Natural killer cell treated with Interleukin-12 subunit alpha and Interleukin-12 subunit beta and Interleukin-15 and Interleukin-18, amount 100 ng/mL, for 72 hours (primary cell): ENCODE data around the gene RTP2. TPM values are rescaled to one million over a fixed set of nuclear protein-coding genes. Genes with fewer than 3 reads are reported as not detected.

Experiments
- ATAC-seq, 2 donors: fragments of 150-1000 bp; cut with Tn5 transposase in 1 of 2; sonication (Bioruptor Pico), chemical (Tn5 transposase) in 1 of 2; 2 replicates each; pipeline ENCODE4 v1.10.0; 2021
- DNase-seq: peaks from one replicate; pipeline ENCODE4 v3.0.0; 2022; ENCODE audit warnings: low spot score
- H3K27ac Mint-ChIP-seq, 2 donors: 1 replicate in 1 of 2; 2 replicates in 1 of 2; pipeline ENCODE4 v1.8.0; 2022; ENCODE audit warnings: mixed read lengths in 2 of 2, mild to moderate bottlenecking in 1 of 2, moderate library complexity in 1 of 2
- H3K27me3 Mint-ChIP-seq, 2 donors: 1 replicate in 1 of 2; 2 replicates in 1 of 2; pipeline ENCODE4 v1.8.0; 2022; ENCODE audit warnings: mixed read lengths in 2 of 2
- H3K36me3 Mint-ChIP-seq: one replicate; pipeline ENCODE4 v1.8.0; 2022; ENCODE audit warnings: mixed read lengths
- H3K4me1 Mint-ChIP-seq, 2 donors: 1 replicate in 1 of 2; 2 replicates in 1 of 2; pipeline ENCODE4 v1.8.0; 2022; ENCODE audit warnings: low read depth in 2 of 2, mixed read lengths in 2 of 2, mild to moderate bottlenecking in 1 of 2
- H3K4me3 Mint-ChIP-seq: one replicate; pipeline ENCODE4 v1.8.0; 2022; ENCODE audit warnings: mixed read lengths
- H3K9me3 Mint-ChIP-seq: 2 replicates; pipeline ENCODE4 v1.8.0; 2022; ENCODE audit warnings: mixed read lengths
- total RNA-seq, 2 donors: library from RNA; stranded (reverse); gene quantifications; one replicate each; pipeline ENCODE4 v1.2.3, GENCODE V29; 2022

Gene RTP2, protein sequence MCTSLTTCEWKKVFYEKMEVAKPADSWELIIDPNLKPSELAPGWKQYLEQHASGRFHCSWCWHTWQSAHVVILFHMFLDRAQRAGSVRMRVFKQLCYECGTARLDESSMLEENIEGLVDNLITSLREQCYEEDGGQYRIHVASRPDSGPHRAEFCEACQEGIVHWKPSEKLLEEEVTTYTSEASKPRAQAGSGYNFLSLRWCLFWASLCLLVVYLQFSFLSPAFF
- total RNA-seq, result not detected

- Mint-ChIP-seq H3K4me1 (no peaks in the 10 kb centered on the region), H3K36me3 (no peaks in the 10 kb centered on the region), H3K9me3 (no peaks in the 10 kb centered on the region), H3K27me3 (peaks cover 0 to 4% of the 10 kb centered on the region in 2 donors), H3K27ac (no peak within 1 kb of the TSS), H3K4me3 (no peak within 1 kb of the TSS)
- no peak for ATAC-seq
- DNase-seq, result no peak
Observed at GRCh38 chr3:187702507-187703033, at the start of gene RTP2. Gene RTP2 (minus strand): TSS chr3:187702557. CDS start chr3:187702128, 429 bp downstream.

DNA sequence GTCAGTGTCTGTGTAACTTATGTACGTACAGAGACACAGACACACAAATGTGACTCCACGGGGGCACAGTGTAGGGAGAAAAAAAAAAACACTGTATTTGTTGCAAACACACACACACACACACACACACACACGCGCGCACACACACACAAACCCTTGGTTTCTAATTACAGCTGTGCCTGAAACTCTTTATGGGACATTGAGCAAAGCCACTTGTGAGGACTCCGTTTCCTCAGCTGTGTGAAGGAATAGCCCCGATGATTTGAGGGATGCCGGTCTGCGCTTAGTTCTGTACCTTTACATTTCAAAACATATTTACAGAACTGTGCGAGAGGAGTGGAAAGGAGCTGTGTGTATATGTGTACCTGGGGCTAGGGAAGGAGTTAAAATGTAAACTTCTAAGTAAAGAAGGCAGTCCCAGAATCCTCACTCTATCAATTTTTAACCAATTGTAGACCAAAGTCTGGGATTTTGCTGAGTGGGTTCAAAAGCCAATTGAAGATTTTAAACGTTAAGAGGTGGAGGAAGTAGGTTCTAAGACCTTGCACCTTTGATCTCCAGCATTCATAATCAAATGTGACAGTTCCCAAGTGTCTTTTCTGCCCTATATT is 48.3 kb upstream of the RTP2 start:
- H3K27me3 Mint-ChIP-seq, result no peaks in the 10 kb centered on the region
- ATAC-seq (no peak), DNase-seq (no peak)
- no peak overlapping the region for H3K4me3 Mint-ChIP-seq
- peak overlapping the region in 1 of 2 donors; percentile 100 for H3K27ac Mint-ChIP-seq
- H3K36me3 Mint-ChIP-seq, result no peaks in the 10 kb centered on the region
- H3K4me1 Mint-ChIP-seq, result peaks cover 31 to 48% of the 10 kb centered on the region in 2 donors
- no peaks in the 10 kb centered on the region for H3K9me3 Mint-ChIP-seq

- Mint-ChIP-seq H3K4me3 (no peak overlapping the region), H3K36me3 (no peaks in the 10 kb centered on the region), H3K27me3 (no peaks in the 10 kb centered on the region), H3K9me3 (no peaks in the 10 kb centered on the region), H3K4me1 (peaks cover 36 to 53% of the 10 kb centered on the region in 2 donors), H3K27ac (peak overlapping the region; percentile 41 to 100)
- ATAC-seq (no peak), DNase-seq (no peak)
Observed at GRCh38 chr3:187750006-187750512, 47.7 kb upstream of the RTP2 start.

- DNase-seq, result peak; percentile 89
- Mint-ChIP-seq H3K4me3 (peak overlapping the region; percentile 99), H3K4me1 (peaks cover 43 to 63% of the 10 kb centered on the region in 2 donors), H3K27me3 (no peaks in the 10 kb centered on the region), H3K9me3 (no peaks in the 10 kb centered on the region), H3K36me3 (peaks cover 8% of the 10 kb centered on the region), H3K27ac (peak overlapping the region; percentile 99 to 100)
- ATAC-seq, result peak; percentile 59 to 60
Observed at GRCh38 chr3:187748050-187748481, 45.7 kb upstream of the RTP2 start.

DNA sequence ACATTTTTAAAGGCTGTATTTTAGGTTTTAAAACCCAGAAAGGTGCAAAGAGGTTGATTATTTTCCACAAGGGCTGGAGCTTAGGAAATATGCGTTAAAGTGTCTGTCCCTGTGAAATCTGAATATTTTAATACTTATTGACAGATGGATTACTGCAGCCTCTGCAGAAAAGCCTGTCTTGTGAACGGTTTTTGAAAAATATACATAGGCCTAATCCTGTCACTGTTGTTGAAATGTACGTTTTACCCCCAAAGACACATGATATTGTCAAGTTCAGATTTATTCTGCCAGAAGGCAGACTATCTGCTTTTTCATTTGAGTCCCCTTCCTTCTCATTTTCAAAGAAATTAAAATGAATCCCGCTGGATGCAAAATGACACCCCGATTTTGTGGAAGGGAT is 45.1 kb upstream of the RTP2 start:
- Mint-ChIP-seq H3K4me3 (peak overlapping the region; percentile 99), H3K27ac (peak overlapping the region; percentile 99 to 100), H3K4me1 (peaks cover 43 to 68% of the 10 kb centered on the region in 2 donors), H3K36me3 (peaks cover 8% of the 10 kb centered on the region), H3K27me3 (no peaks in the 10 kb centered on the region), H3K9me3 (no peaks in the 10 kb centered on the region)
- ATAC-seq (no peak), DNase-seq (no peak)

DNA sequence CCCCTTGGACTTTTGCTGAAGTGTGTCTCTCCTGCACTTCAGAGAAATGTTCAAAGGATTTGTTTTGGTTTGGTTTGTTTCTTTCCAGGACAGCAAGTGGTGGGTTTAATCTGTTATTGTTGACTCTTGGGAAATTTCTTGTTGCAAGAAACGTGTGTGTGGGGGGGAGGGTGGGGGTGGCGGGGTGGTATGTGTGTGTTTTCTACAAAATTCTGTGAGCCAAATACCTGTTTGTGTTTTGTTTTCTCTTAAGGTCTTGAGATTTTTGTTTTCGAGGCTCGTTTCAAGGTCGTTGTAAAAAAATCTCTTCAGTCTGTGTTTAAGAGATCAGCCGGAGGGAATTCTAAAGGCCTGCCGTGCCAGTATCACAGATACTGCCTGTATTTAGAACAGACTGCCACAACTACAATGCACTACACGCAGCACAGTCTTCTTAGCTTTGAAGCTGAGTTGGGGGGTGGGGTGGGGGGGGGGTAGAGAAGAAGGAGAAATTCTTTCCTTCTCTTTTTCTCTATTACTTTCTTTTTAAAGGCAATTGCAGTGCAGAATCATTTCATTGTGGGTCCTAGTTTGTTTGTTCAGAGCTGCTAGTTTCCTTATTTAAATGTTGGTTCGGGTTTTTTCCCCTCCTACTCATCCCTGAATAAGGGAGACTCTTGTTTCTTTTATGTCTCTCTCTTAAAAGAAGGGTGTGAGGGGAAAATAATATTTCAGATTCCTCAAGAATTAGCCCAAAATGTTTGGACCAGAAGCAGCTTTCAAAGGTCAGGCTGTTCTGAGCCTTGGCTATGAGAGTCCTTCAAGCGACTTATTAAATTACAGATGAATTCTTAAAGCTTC is 44.3 kb upstream of the RTP2 start:
- H3K9me3 Mint-ChIP-seq, result no peaks in the 10 kb centered on the region
- H3K36me3 Mint-ChIP-seq, result peaks cover 8% of the 10 kb centered on the region
- peak overlapping the region; percentile 99 to 100 for H3K27ac Mint-ChIP-seq
- peaks cover 50 to 73% of the 10 kb centered on the region in 2 donors for H3K4me1 Mint-ChIP-seq
- H3K4me3 Mint-ChIP-seq, result peak overlapping the region; percentile 99
- no peaks in the 10 kb centered on the region for H3K27me3 Mint-ChIP-seq
- ATAC-seq (no peak), DNase-seq (no peak)

DNA sequence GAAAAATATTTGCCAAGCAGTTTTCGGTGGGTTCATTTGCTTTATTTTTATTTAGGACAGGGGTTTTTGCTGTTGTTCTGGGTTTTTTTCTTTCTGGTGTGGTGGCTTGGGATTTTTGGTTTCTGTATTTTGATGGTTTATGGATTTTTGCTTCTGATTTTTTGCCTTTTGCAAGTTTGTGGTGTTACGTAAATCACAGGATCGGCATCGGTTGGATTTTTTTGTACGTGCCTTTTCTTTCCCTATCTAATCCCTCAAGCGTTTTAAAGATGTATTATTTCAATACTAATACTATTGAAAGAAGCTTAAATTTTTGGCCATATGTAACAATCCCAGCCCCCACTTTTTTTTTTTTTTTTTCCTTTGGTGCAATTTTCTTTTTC is 43.7 kb upstream of the RTP2 start:
- Mint-ChIP-seq H3K36me3 (peaks cover 8% of the 10 kb centered on the region), H3K27me3 (no peaks in the 10 kb centered on the region), H3K4me1 (peaks cover 54 to 76% of the 10 kb centered on the region in 2 donors), H3K27ac (peak overlapping the region; percentile 99 to 100), H3K4me3 (peak overlapping the region; percentile 99), H3K9me3 (no peaks in the 10 kb centered on the region)
- ATAC-seq (no peak), DNase-seq (no peak)

DNA sequence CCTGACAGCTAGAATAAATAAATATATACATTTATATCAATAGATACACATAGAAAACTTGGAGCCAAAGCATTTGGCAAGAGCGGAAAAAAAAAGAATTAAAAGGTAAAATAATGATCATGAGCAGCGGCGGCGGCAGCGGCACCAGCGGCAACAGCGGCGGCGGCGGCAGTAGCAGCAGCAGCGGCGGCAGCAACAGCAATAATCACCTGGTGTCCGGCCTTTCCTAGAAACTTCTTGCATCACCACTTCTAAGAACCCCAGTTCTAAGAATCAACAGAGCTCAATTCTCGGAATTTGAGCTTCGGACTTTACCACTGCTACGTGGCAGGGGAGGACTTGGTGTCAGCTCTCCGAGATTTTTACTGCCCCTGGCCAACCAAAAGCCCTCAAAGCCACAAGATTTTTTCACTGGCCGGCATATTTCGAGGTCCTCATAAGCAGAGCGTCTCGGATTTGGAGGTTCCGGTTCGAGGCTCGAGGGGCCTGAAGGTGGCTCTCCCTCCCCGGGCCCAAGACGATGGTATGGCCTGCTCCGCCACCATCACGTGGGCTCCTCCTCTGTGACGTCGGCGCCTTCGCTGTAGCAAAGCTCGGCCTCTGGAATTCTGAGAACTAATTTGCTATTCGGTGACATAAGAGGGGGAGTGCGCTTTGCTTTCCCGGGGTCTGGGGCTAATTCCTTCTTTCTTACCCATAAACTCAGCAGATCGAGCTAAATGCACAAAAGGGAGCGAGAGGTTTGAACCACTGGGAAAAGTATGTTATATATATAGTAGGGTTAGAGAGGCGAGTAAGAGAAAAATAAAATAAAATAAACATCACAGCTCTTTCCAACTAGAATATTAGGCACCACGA is 43.1 kb upstream of the RTP2 start, which contains the start of gene BCL6:
Gene BCL6 (minus strand): TSS at position 268 of the 858 bp plus-strand sequence. CDS start 11,775 bp downstream, outside the sequence.
- DNase-seq, result peak; percentile 93
- Mint-ChIP-seq H3K36me3 (peaks cover 8% of the 10 kb centered on the region), H3K27ac (peak within 1 kb of the TSS; percentile 99 to 100), H3K4me1 (peaks cover 55 to 76% of the 10 kb centered on the region in 2 donors), H3K27me3 (no peaks in the 10 kb centered on the region), H3K9me3 (no peaks in the 10 kb centered on the region), H3K4me3 (peak within 1 kb of the TSS; percentile 99)
- ATAC-seq, result peak; percentile 81 to 82

GRCh38 chr3:187744169-187745151 is 42.1 kb upstream of the RTP2 start:
- no peaks in the 10 kb centered on the region for H3K9me3 Mint-ChIP-seq
- H3K4me1 Mint-ChIP-seq, result peaks cover 53 to 80% of the 10 kb centered on the region in 2 donors
- ATAC-seq, result peak in 1 of 2 donors; percentile 21

DNA sequence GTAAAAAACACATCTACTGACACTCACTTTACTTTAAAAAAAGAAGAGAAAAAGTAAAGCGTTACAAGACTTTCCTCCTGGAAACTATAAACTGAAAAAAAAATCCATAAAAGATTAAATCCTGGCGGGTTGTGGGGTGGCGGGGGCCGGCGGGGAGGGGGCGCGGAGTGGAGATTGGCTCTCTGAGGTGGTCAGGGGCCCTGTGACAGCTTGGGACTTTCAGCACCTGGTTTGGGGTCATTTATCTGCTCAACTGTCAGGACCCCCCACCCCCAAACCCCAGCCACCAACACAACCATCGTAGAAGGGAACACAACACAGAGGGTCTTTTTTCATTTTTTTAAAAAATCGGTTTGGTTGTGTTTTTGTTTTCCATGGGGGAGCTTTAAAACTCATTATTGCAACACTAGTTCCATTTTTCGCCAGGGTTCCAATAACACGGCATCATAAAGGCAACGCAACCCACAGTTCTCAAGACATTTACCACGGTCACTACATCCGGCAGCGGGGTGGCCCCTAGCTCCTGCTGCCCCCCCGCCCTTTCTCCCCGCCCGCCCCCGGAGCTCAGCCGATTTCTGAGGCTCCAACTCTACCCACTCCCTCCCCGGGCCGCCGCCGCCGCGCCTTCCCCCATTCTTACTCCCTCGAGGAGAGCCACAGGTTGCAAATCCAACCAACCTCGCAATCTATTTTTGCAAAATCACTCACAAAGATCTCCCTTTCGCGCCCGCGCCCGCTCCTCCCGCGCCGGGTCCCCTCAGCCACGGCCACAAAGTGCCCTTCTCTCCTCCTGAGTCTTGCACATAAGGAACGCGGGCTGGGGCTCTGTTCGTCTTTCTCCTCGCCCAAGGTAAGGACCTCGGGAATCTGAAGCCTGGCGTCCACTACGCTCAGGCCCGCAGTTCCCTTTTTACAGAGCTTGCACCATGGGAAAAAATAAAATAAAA is 41.1 kb upstream of the RTP2 start:
- H3K27ac Mint-ChIP-seq, result peak overlapping the region; percentile 99 to 100
- H3K4me3 Mint-ChIP-seq, result peak overlapping the region; percentile 99
- no peaks in the 10 kb centered on the region for H3K9me3 Mint-ChIP-seq
- DNase-seq (peak; percentile 91), ATAC-seq (peak; percentile 7 to 20)
- no peaks in the 10 kb centered on the region for H3K27me3 Mint-ChIP-seq
- peaks cover 60 to 80% of the 10 kb centered on the region in 2 donors for H3K4me1 Mint-ChIP-seq
- H3K36me3 Mint-ChIP-seq, result peaks cover 8% of the 10 kb centered on the region

More at GRCh38 chr3:187744169-187745151, 42.1 kb upstream of the RTP2 start:
- peak; percentile 72 for DNase-seq
- H3K36me3 Mint-ChIP-seq, result peaks cover 8% of the 10 kb centered on the region
- H3K27me3 Mint-ChIP-seq, result no peaks in the 10 kb centered on the region
- H3K27ac Mint-ChIP-seq, result peak overlapping the region; percentile 99 to 100
- H3K4me3 Mint-ChIP-seq, result peak overlapping the region; percentile 99
